Transverse colon (tissue), 3 donors: ENCODE results near the gene DYNC1H1.

Experiments
- CTCF ChIP-seq, 5 experiments: fragments of 200-600 bp in 3 of 5; fragments of 450-650 bp in 2 of 5; sonication (generic) in 3 of 5; IDR thresholded peaks; 1 replicate in 2 of 5; 2 replicates in 3 of 5; pipeline ENCODE4 v1.5.1; 2016 to 2017; ENCODE audit warnings: antibody characterized with exemption in 5 of 5, inconsistent platforms in 3 of 5, mild to moderate bottlenecking in 2 of 5, moderate library complexity in 1 of 5
- EP300 ChIP-seq: sonication (generic); formaldehyde crosslinking; IDR thresholded peaks from one replicate; pipeline ENCODE4 v1.6.1; 2017; ENCODE audit warnings: antibody characterized with exemption, low read depth
- POLR2A ChIP-seq: fragments of 450-650 bp; IDR thresholded peaks from one replicate; pipeline ENCODE4 v1.6.1; 2016; ENCODE audit warnings: antibody characterized with exemption, mild to moderate bottlenecking, moderate library complexity

DNA sequence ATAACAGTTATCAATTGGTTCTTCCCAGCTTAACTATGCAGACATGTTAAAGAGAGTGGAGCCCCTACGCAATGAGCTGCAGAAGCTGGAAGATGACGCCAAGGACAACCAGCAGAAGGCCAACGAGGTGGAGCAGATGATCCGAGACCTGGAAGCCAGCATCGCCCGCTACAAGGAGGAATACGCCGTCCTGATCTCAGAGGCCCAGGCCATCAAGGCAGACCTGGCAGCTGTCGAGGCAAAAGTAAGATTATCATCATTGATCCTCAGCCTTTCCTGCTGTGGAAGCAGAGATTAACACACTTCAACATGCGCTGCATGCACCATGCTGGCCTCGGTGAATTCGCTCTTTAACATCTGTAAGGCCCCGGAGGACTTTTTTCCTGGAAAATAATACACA lies 68.9 kb downstream of the DYNC1H1 start:
- TF ChIP-seq EP300 = no peak
- no peak for TF ChIP-seq POLR2A
- TF ChIP-seq CTCF (IDR thresholded peaks at IDR 0.05) = no peak
